Pulmonary artery endothelial cell (primary cell): Measurements from ENCODE around the gene CYB5B. TPM values are rescaled to one million over a fixed set of nuclear protein-coding genes. Genes with fewer than 3 reads are reported as not detected.

Source experiments
- total RNA-seq: library from RNA; depleted of rRNA; stranded (reverse); fragments of >200 nt; gene quantifications from 2 replicates; pipeline ENCODE4 v1.2.3, GENCODE V29; 2014

Gene CYB5B
- total RNA-seq, 1 donor from 2014 or later: 102 TPM

Other genes with a start within 250 kb of the CYB5B start
- gene SNTB2, start 237.5 kb upstream of the CYB5B start, total RNA-seq: 106 and 139 TPM in 2 replicates
- 44.9 and 51.5 TPM in 2 replicates for gene VPS4A, start 113.3 kb upstream of the CYB5B start, total RNA-seq
- 16.0 and 22.1 TPM in 2 replicates for gene PDF, start 94.0 kb upstream of the CYB5B start, total RNA-seq
- 30.5 and 32.0 TPM in 2 replicates for gene COG8, start 85.1 kb upstream of the CYB5B start, total RNA-seq
- gene NIP7, start 84.8 kb upstream of the CYB5B start, total RNA-seq: 39.8 and 40.7 TPM in 2 replicates
- gene TMED6, start 72.8 kb upstream of the CYB5B start, total RNA-seq: 0.13 and 0.21 TPM in 2 replicates
- gene TERF2, start 38.6 kb upstream of the CYB5B start, total RNA-seq: 13.7 and 13.8 TPM in 2 replicates
- 13.2 and 20.2 TPM in 2 replicates for gene NFAT5, start 141.3 kb downstream of the CYB5B start, total RNA-seq